Astrocyte (in vitro differentiated cells and primary cell): ENCODE results near the gene TGM3.

ENCODE experiments used
- EZH2 ChIP-seq: IDR thresholded peaks from 2 replicates; pipeline ENCODE4 v1.6.1; 2012; ENCODE audit warnings: mild to moderate bottlenecking, low read length, inconsistent platforms; ENCODE audit not compliant: insufficient read depth
- TF ChIP-seq, protein P1 (sequence below): IDR thresholded peaks from 2 replicates; pipeline ENCODE4 v1.5.1; 2011; ENCODE audit warnings: low read depth, mild to moderate bottlenecking, inconsistent platforms, low read length, moderate library complexity; ENCODE audit not compliant: insufficient read depth

DNA sequence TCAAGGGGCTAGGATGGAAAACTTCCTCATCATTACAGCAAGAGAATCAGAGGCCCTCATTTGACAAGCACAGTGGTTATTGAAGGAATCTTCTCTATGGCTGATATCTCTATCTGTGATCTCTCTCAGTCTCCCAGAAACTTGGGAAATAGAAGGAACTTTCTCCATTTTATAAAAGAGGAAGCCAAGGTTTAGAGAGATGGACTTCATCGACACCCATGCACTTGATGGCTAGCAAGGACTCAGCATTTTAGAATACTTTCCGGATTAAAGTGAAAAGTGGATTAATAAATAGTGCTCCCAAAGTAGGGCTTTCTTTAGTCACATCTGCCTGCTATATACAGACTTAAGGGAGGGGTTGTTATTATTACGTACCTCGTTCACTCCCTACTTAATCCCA is 34.2 kb upstream of the TGM3 start:
- TF ChIP-seq, protein P1, sequence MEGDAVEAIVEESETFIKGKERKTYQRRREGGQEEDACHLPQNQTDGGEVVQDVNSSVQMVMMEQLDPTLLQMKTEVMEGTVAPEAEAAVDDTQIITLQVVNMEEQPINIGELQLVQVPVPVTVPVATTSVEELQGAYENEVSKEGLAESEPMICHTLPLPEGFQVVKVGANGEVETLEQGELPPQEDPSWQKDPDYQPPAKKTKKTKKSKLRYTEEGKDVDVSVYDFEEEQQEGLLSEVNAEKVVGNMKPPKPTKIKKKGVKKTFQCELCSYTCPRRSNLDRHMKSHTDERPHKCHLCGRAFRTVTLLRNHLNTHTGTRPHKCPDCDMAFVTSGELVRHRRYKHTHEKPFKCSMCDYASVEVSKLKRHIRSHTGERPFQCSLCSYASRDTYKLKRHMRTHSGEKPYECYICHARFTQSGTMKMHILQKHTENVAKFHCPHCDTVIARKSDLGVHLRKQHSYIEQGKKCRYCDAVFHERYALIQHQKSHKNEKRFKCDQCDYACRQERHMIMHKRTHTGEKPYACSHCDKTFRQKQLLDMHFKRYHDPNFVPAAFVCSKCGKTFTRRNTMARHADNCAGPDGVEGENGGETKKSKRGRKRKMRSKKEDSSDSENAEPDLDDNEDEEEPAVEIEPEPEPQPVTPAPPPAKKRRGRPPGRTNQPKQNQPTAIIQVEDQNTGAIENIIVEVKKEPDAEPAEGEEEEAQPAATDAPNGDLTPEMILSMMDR = no peak
- no peak for TF ChIP-seq EZH2
